K562 (cell line): ENCODE results near the gene ANK3.

Source experiments
- FOXA1 ChIP-seq: fragments of 450-650 bp; IDR thresholded peaks from 2 replicates; pipeline ENCODE4 v1.6.1; 2016; ENCODE audit warnings: mild to moderate bottlenecking, borderline replicate concordance
- PATZ1 ChIP-seq: fragments of 250-450 bp; sonication (Bioruptor Pico); IDR thresholded peaks from 2 replicates; pipeline ENCODE4 v1.5.0; 2020; ENCODE audit warnings: mild to moderate bottlenecking, borderline replicate concordance
- TF ChIP-seq, protein P1 (sequence below), 3 experiments: IDR thresholded peaks in 2 of 3; conservative IDR thresholded peaks in 1 of 3; 2 replicates each; pipeline ENCODE4 v1.5.1; 2011 to 2012; ENCODE audit warnings: low read length in 3 of 3, mild to moderate bottlenecking in 3 of 3, control low read depth in 2 of 3, improper control_type of control experiment in 1 of 3, inconsistent platforms in 1 of 3, low read depth in 1 of 3, mixed read lengths in 1 of 3, moderate library complexity in 1 of 3; ENCODE audit not compliant: insufficient read depth in 2 of 3

DNA sequence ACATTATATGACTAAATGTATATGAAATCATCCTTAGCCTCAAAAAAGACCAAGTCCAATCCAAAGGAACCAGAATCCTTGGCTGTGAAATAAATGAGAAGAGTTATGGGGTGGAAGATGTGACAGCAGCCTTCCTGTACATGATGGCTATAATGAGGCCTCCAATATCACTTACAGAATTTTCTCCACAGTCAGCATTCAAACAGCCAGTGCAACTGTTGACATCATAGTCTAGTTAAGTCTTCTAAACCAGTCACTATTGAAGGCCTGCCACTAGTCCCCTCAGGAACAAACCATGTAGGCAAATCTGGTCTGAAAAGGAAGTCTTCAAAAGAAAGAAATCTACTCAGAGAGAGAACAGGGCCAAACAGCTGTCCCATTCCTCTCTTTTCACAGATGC is 263.8 kb downstream of the ANK3 start:
- no peak for TF ChIP-seq FOXA1
- TF ChIP-seq PATZ1 (CRISPR knock-in tag), result no peak
- TF ChIP-seq, protein P1, sequence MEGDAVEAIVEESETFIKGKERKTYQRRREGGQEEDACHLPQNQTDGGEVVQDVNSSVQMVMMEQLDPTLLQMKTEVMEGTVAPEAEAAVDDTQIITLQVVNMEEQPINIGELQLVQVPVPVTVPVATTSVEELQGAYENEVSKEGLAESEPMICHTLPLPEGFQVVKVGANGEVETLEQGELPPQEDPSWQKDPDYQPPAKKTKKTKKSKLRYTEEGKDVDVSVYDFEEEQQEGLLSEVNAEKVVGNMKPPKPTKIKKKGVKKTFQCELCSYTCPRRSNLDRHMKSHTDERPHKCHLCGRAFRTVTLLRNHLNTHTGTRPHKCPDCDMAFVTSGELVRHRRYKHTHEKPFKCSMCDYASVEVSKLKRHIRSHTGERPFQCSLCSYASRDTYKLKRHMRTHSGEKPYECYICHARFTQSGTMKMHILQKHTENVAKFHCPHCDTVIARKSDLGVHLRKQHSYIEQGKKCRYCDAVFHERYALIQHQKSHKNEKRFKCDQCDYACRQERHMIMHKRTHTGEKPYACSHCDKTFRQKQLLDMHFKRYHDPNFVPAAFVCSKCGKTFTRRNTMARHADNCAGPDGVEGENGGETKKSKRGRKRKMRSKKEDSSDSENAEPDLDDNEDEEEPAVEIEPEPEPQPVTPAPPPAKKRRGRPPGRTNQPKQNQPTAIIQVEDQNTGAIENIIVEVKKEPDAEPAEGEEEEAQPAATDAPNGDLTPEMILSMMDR (IDR thresholded peaks at IDR 0.05 in 2 of 3, conservative IDR thresholded peaks at IDR 0.05 in 1 of 3; ENCODE audit: insufficient read depth in 2 of 3, low read depth in 1 of 3, low read length in 3 of 3), result no peak
